Naive thymus-derived CD4-positive, alpha-beta T cell (primary cell): ENCODE data around the gene COL27A1. TPM values are rescaled to one million over a fixed set of nuclear protein-coding genes. Genes with fewer than 3 reads are reported as not detected.

Experiments
- ATAC-seq: fragments of 150-1000 bp; cut with Tn5 transposase; 2 replicates; pipeline ENCODE4 v1.10.0; 2021; ENCODE audit warnings: mild to moderate bottlenecking, moderate library complexity
- CTCF ChIA-PET: fragments of 350-600 bp; sonication (Branson Sonifier 250); formaldehyde crosslinking; loops from one replicate; lab custom pipeline; 2021; ENCODE audit warnings: antibody characterized with exemption; lab: Charles Lee
- POLR2A ChIA-PET: fragments of 350-600 bp; sonication (Branson Sonifier 250); formaldehyde crosslinking; loops from one replicate; lab custom pipeline; 2021; ENCODE audit warnings: antibody characterized with exemption, inconsistent platforms; lab: Charles Lee
- DNase-seq, 9 donors: peaks; one replicate each; pipeline versions ENCODE4 v3.0.0 to v3.0.0-alpha.2; 2020 to 2022; ENCODE audit warnings: mixed read lengths in 1 of 9
- H3K27ac ChIP-seq: one replicate; pipeline ENCODE4 v1.7.0; 2013; ENCODE audit warnings: mild to moderate bottlenecking, low read depth, low read length, moderate library complexity
- H3K27me3 ChIP-seq, 2 donors: one replicate each; pipeline ENCODE4 v1.7.0; 2013; ENCODE audit warnings: low read length in 2 of 2, mild to moderate bottlenecking in 2 of 2, moderate library complexity in 2 of 2; ENCODE audit not compliant: control insufficient read depth in 2 of 2, insufficient read depth in 2 of 2
- H3K36me3 ChIP-seq, 3 experiments: 1 replicate in 2 of 3; 2 replicates in 1 of 3; pipeline ENCODE4 v1.7.0; 2013; ENCODE audit warnings: low read length in 3 of 3, mild to moderate bottlenecking in 3 of 3, moderate library complexity in 1 of 3; ENCODE audit not compliant: insufficient read depth in 3 of 3, control insufficient read depth in 2 of 3
- H3K4me1 ChIP-seq, 2 donors: one replicate each; pipeline ENCODE4 v1.7.0; 2013; ENCODE audit warnings: low read length in 2 of 2, mild to moderate bottlenecking in 2 of 2, moderate library complexity in 1 of 2; ENCODE audit not compliant: control insufficient read depth in 2 of 2, insufficient read depth in 2 of 2
- H3K4me3 ChIP-seq: 2 replicates; pipeline ENCODE4 v1.7.0; 2013; ENCODE audit warnings: mild to moderate bottlenecking, low read length
- H3K9me3 ChIP-seq, 3 experiments: 1 replicate in 2 of 3; 2 replicates in 1 of 3; pipeline ENCODE4 v1.7.0; 2013; ENCODE audit warnings: low read length in 3 of 3; ENCODE audit not compliant: control insufficient read depth in 2 of 3
- H3K27ac Mint-ChIP-seq, 9 donors: one replicate each; pipeline ENCODE4 v1.8.0; 2020 to 2022; ENCODE audit warnings: mixed read lengths in 9 of 9, mild to moderate bottlenecking in 8 of 9, moderate library complexity in 5 of 9, inconsistent platforms in 2 of 9
- H3K27me3 Mint-ChIP-seq, 5 donors: one replicate each; pipeline ENCODE4 v1.8.0; 2021 to 2022; ENCODE audit warnings: mixed read lengths in 5 of 5, mild to moderate bottlenecking in 1 of 5
- H3K36me3 Mint-ChIP-seq, 5 donors: one replicate each; pipeline ENCODE4 v1.8.0; 2020 to 2022; ENCODE audit warnings: mixed read lengths in 5 of 5, mild to moderate bottlenecking in 3 of 5, inconsistent platforms in 1 of 5
- H3K4me1 Mint-ChIP-seq, 7 donors: one replicate each; pipeline ENCODE4 v1.8.0; 2020 to 2022; ENCODE audit warnings: mixed read lengths in 7 of 7, mild to moderate bottlenecking in 3 of 7, inconsistent platforms in 1 of 7
- H3K4me3 Mint-ChIP-seq, 10 donors: one replicate each; pipeline ENCODE4 v1.8.0; 2020 to 2022; ENCODE audit warnings: mild to moderate bottlenecking in 10 of 10, mixed read lengths in 10 of 10, moderate library complexity in 6 of 10, inconsistent platforms in 2 of 10
- H3K9me3 Mint-ChIP-seq, 11 donors: one replicate each; pipeline ENCODE4 v1.8.0; 2020 to 2022; ENCODE audit warnings: mixed read lengths in 11 of 11, mild to moderate bottlenecking in 4 of 11, inconsistent platforms in 1 of 11, moderate library complexity in 1 of 11
- intact Hi-C, 2 donors: fragments of 100-400 bp; cut with micrococcal nuclease; formaldehyde crosslinking; loops; one replicate each; pipeline ENCODE4 v1.15.1; 2023
- polyA plus RNA-seq, 2 donors: library from polyadenylated mRNA; unstranded; fragments of 300-500 nt; fragmentation: Illumina TruSeq; gene quantifications; one replicate each; pipeline ENCODE4 v1.2.3, GENCODE V29; 2021
- total RNA-seq, 6 experiments: library from RNA in 5 of 6; stranded (reverse) in 5 of 6; gene quantifications; 1 replicate in 5 of 6; 2 replicates in 1 of 6; pipeline ENCODE4 v1.2.3 and lab custom pipeline; 2021 to 2026

COL27A1 gene
- total and polyA plus RNA-seq, 7 experiments from 2014 or later = 1.2 to 2.4 (median 1.9) TPM; not detected in 2

DNA sequence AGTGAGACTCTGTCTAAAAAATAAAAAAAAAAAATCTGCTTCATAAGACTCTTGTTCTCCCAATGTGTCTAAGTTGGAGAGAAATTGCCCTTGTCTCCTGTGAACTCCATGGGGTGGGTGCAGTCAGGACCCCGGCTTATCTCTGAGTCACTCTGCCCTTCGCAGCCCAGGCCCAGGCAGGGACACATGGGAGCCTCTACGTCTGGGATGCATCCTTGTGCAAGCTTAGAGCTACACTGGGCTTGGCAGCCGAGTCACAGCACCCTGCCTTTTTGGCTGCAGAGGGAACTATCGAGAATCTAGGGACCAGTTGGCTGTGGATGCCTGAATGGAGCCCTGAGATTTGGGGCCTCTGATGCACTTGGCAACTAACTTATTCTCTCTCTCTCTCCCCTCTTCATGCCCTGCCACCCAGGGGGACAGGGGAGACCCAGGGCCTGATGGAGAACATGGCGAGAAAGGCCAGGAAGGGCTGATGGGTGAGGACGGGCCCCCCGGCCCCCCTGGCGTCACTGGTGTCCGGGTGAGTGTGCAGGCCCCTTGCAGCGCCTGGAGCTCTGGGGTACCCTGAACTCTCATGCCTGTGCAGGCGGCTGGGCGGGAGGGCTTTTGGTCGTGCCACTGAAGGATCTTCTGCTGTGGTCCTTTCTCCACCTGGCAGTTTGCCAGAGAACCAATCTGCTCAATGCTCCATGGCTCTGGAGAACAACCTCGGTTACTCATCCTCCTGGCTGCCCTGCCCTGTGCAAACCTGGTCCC is 120.1 kb downstream of the COL27A1 start:
- Histone ChIP-seq H3K9me3 (no peaks in the 10 kb centered on the region), H3K27me3 (no peaks in the 10 kb centered on the region), H3K4me1 (no peaks in the 10 kb centered on the region), H3K27ac (no peak overlapping the region), H3K36me3 (no peaks in the 10 kb centered on the region), H3K4me3 (no peak overlapping the region)
- Mint-ChIP-seq H3K9me3 (peaks cover 0 to 4% (median 0%) of the 10 kb centered on the region in 11 donors), H3K4me1 (peaks cover 0 to 2% (median 0%) of the 10 kb centered on the region in 7 donors), H3K36me3 (no peaks in the 10 kb centered on the region), H3K4me3 (no peak overlapping the region), H3K27me3 (no peaks in the 10 kb centered on the region), H3K27ac (no peak overlapping the region)
- intact Hi-C loops = no loop called here
- POLR2A ChIA-PET = no interaction called here
- CTCF ChIA-PET = interaction anchor here (0.8 to 1.1 kb wide), 2 partner anchors 15 to 59 kb away, joined by 3 to 4 read pairs; no protein-coding TSS in a partner anchor
- no peak for DNase-seq
- ATAC-seq = no peak

DNA sequence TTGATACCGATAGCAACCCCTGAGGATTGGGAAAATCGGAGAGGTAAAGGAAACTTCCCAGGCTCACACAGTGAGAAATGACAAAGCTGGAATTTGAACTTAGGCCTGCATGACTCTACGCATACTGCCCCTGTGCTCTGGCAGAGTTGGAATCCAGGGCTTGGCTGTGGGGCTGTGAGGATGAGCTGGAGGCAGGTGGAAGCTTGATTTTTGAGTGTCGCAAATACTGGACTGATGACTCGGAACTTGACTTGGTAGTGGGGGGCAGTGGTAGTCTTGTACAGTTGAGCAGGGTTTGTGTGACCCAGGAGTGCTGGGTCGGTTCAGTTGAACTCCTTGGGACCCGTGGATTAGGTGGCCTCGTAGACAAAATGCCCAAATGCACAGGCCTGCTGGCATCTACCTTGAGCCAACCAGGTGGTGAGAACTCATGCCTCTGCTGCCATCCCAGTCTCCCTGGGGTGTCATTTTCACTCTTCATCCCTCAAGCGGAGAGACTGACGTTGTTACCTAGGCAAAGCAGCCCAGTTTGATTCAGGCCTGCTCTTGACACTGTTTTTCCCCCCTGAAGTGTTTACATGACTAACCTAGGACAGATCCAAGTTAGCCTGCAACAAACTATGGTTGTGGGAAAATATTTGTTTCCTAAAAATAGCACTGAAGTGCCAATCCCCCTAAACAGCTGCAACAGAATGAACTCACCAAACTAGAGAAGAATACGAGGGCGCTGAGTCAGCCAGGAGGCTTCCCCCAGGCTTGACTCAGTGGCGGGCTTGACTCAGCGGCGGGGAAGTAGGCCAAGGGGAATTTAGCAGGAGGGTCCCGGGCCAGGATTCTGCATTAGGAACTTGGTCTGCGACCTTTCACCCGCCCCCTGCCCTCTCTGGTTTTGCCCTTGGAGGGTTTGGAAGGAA is 121.8 kb downstream of the COL27A1 start:
- Mint-ChIP-seq H3K4me3 (no peak overlapping the region), H3K36me3 (no peaks in the 10 kb centered on the region), H3K27ac (no peak overlapping the region), H3K4me1 (peaks cover 0 to 2% (median 0%) of the 10 kb centered on the region in 7 donors), H3K27me3 (no peaks in the 10 kb centered on the region), H3K9me3 (peaks cover 0 to 4% (median 0%) of the 10 kb centered on the region in 11 donors)
- ChIA-PET POLR2A (no interaction called here), CTCF (no interaction called here)
- DNase-seq (no peak), ATAC-seq (no peak)
- Histone ChIP-seq H3K9me3 (no peaks in the 10 kb centered on the region), H3K27ac (no peak overlapping the region), H3K4me1 (no peaks in the 10 kb centered on the region), H3K4me3 (no peak overlapping the region), H3K36me3 (no peaks in the 10 kb centered on the region), H3K27me3 (no peaks in the 10 kb centered on the region)
- intact Hi-C loops = no loop called here

DNA sequence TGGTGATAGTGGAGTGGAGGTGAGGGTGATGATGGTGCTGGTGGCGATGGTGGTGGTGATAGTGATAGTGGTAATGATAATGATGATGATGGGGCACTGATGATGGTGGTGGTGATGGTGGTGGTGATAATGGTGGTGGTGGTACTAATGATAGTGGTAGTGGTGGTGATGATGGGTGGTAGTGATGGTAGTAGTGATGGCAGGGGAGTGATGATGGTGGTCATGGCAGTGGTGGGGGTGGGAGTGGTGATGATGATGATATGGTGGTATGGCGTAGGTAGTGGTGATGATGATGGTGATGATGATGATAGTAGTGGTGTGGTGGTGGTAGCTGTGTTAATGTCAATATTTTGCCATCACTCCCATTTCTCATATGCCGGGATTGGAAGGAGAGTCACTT is 123.0 kb downstream of the COL27A1 start:
- Histone ChIP-seq H3K27ac (no peak overlapping the region), H3K4me3 (no peak overlapping the region), H3K9me3 (no peaks in the 10 kb centered on the region), H3K36me3 (no peaks in the 10 kb centered on the region), H3K4me1 (no peaks in the 10 kb centered on the region), H3K27me3 (no peaks in the 10 kb centered on the region)
- Mint-ChIP-seq H3K4me1 (peaks cover 0 to 2% (median 0%) of the 10 kb centered on the region in 7 donors), H3K27me3 (no peaks in the 10 kb centered on the region), H3K36me3 (no peaks in the 10 kb centered on the region), H3K9me3 (peaks cover 0 to 4% (median 0%) of the 10 kb centered on the region in 11 donors), H3K27ac (peak overlapping the region in 1 of 9 donors; percentile 4), H3K4me3 (no peak overlapping the region)
- intact Hi-C loops = no loop called here
- ATAC-seq = no peak
- POLR2A ChIA-PET = no interaction called here
- CTCF ChIA-PET = no interaction called here
- DNase-seq = no peak

DNA sequence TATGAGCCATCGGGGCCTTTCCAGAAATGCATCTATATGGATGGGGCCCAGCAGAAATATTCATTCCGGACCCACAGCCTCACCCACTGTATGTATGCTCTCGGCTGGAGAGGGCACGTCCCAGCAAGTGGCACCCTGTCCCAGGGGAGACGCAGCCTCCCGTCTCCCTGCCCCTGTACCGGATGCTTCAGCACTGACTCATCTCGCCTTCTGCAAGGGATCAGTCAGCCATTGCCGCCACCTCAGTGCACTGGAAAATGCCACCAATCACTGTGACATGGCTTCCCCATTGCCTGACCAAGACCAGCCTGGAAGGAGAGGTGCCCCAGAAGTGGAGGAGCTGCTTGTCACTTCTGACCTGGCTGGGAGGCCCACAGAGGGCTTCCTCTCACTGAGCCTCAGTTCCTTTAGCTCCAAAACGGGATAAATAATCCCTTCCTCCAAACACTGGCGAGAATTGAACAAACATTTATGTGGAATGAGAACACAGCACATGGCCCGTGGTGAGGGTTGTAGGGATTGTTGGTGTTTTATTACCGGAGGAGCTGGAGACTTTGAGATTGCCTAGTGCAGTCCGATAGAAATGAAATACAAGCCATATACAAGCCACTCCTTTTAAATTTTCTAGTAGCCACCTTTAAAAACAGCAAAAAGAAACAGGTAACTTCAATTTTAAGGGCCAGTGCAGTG is 123.7 kb downstream of the COL27A1 start:
- POLR2A ChIA-PET = no interaction called here
- H3K9me3 ChIP-seq = no peaks in the 10 kb centered on the region

DNA sequence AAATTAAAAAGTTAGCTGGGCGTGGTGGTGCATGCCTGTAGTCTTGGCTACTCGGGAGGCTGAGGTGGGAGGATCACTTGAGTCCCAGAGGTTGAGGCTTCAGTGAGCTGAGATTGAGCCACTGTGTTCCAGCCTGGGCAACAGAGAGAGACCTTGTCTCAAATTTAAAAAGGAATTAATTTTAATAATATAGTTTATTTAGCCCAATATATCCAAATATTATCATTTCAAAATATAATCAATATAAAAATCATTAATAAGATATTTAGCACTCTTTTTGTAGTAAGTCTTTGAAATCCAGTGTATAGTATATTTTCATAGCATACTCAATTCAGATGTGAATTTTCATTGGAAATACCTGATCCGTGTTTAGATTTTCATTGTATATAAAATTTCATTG is 124.4 kb downstream of the COL27A1 start:
- no peak overlapping the region for H3K4me3 Mint-ChIP-seq
- CTCF ChIA-PET = no interaction called here
- H3K4me1 Mint-ChIP-seq = peaks cover 0 to 2% (median 0%) of the 10 kb centered on the region in 7 donors
- H3K9me3 Mint-ChIP-seq = peaks cover 0 to 4% (median 0%) of the 10 kb centered on the region in 11 donors
- H3K4me3 ChIP-seq = no peak overlapping the region
- no peaks in the 10 kb centered on the region for H3K36me3 Mint-ChIP-seq
- no peaks in the 10 kb centered on the region for H3K9me3 ChIP-seq
- H3K27me3 Mint-ChIP-seq = no peaks in the 10 kb centered on the region
- DNase-seq (no peak), ATAC-seq (no peak)
- no peak overlapping the region for H3K27ac Mint-ChIP-seq
- intact Hi-C loops = no loop called here
- H3K36me3 ChIP-seq = no peaks in the 10 kb centered on the region
- no peaks in the 10 kb centered on the region for H3K27me3 ChIP-seq
- no peak overlapping the region for H3K27ac ChIP-seq
- POLR2A ChIA-PET = no interaction called here
- no peaks in the 10 kb centered on the region for H3K4me1 ChIP-seq

More for the DNA sequence above, 123.7 kb downstream of the COL27A1 start:
- intact Hi-C loops = no loop called here
- no peaks in the 10 kb centered on the region for H3K27me3 ChIP-seq
- H3K27ac ChIP-seq = no peak overlapping the region
- no peak overlapping the region for H3K4me3 ChIP-seq
- peaks cover 0 to 4% (median 0%) of the 10 kb centered on the region in 11 donors for H3K9me3 Mint-ChIP-seq
- H3K27me3 Mint-ChIP-seq = no peaks in the 10 kb centered on the region
- CTCF ChIA-PET = no interaction called here
- H3K4me3 Mint-ChIP-seq = no peak overlapping the region
- DNase-seq (no peak), ATAC-seq (no peak)
- H3K27ac Mint-ChIP-seq = no peak overlapping the region
- no peaks in the 10 kb centered on the region for H3K36me3 ChIP-seq
- H3K4me1 ChIP-seq = no peaks in the 10 kb centered on the region
- no peaks in the 10 kb centered on the region for H3K36me3 Mint-ChIP-seq
- peaks cover 0 to 2% (median 0%) of the 10 kb centered on the region in 7 donors for H3K4me1 Mint-ChIP-seq

DNA sequence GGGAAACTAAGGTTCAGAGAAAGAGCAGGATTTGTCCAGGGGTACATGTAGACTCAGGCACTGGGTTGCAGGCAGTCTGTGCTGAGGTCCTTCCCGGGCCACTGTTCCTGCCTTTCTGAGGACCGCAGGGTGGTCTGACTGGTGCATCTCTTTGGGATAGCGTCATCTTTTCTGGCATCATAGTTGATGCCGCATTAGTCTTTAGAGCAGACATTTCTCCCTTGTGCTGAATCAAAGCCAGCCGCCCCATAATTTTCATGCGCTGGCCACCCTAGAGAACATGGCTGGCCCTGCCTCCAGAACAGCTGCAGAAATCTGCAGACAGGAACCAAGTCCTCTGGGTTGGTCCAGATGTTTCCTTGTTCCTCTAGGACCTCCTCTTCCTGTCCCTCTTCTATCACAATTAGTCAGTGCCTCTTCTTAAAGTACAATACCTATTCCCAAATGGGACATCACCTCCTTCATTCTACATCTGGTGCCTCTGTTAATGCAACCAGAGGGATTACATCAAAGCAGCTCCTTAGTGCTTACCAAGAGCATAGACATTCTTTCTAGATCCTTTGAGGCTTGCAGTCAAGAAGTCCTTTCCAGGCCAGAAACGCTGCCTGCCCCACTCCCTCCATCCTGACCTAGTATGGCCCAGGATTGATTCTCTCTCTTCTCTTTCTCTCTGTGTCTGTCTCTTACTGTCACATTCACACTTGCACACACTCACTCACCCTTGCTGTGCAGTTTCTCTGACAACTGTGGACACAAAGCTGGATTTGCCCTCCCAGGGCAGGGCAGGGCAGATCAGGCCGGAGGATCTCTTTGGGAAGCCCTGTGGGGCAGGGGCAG is 125.5 kb downstream of the COL27A1 start:
- ATAC-seq (no peak), DNase-seq (no peak)
- H3K9me3 Mint-ChIP-seq = peaks cover 0 to 4% (median 0%) of the 10 kb centered on the region in 11 donors
- Histone ChIP-seq H3K27me3 (no peaks in the 10 kb centered on the region), H3K36me3 (no peaks in the 10 kb centered on the region), H3K27ac (no peak overlapping the region), H3K4me3 (no peak overlapping the region), H3K9me3 (no peaks in the 10 kb centered on the region), H3K4me1 (no peaks in the 10 kb centered on the region)
- intact Hi-C loops = no loop called here
- no peak overlapping the region for H3K27ac Mint-ChIP-seq
- ChIA-PET POLR2A (no interaction called here), CTCF (no interaction called here)
- H3K4me1 Mint-ChIP-seq = peaks cover 0 to 2% (median 0%) of the 10 kb centered on the region in 7 donors
- no peaks in the 10 kb centered on the region for H3K36me3 Mint-ChIP-seq
- peaks cover 0 to under 1% (median 0%) of the 10 kb centered on the region in 5 donors for H3K27me3 Mint-ChIP-seq
- H3K4me3 Mint-ChIP-seq = no peak overlapping the region
